AG20443 (cell line): Measurements from ENCODE around the gene CACNA1C.
"Not testable (repeated sequence)": the region's sequence is repeated elsewhere in the genome, so short reads cannot be mapped to it uniquely, and the experiment has no call there.

Experiments used
- DNase-seq: peaks from one replicate; pipeline ENCODE4 v3.0.0; 2012; ENCODE audit warnings: low spot score, mixed read lengths

The CACNA1C gene

GRCh38 chr12:2690348-2691005, 637.7 kb downstream of the CACNA1C start:
- no peak for DNase-seq

GRCh38 chr12:2691006-2691344, 638.2 kb downstream of the CACNA1C start:
- DNase-seq, result no peak

- no peak for DNase-seq
These were observed 638.7 kb downstream of the CACNA1C start for GRCh38 chr12:2691345-2692071.

- DNase-seq, result no peak
These were observed 639.3 kb downstream of the CACNA1C start for GRCh38 chr12:2692080-2692479.

GRCh38 chr12:2693244-2693860, 640.6 kb downstream of the CACNA1C start:
- DNase-seq, result no peak

- DNase-seq, result no peak
These were observed 641.3 kb downstream of the CACNA1C start for GRCh38 chr12:2693980-2694610.

- no peak for DNase-seq
These were observed 643.3 kb downstream of the CACNA1C start for GRCh38 chr12:2696136-2696535.

- DNase-seq, result no peak
These were observed 644.4 kb downstream of the CACNA1C start for GRCh38 chr12:2697057-2697800.

GRCh38 chr12:2698566-2698965, 645.8 kb downstream of the CACNA1C start:
- no peak for DNase-seq

- DNase-seq, result no peak
These were observed 657.9 kb downstream of the CACNA1C start for GRCh38 chr12:2710701-2711100.

- no peak for DNase-seq
These were observed 666.6 kb downstream of the CACNA1C start for GRCh38 chr12:2719392-2719791.

GRCh38 chr12:2722806-2723205, 670.0 kb downstream of the CACNA1C start:
- DNase-seq, result no peak

- DNase-seq, result no peak
These were observed 679.5 kb downstream of the CACNA1C start for GRCh38 chr12:2732290-2732689.

GRCh38 chr12:2733493-2734355, 680.9 kb downstream of the CACNA1C start:
- DNase-seq, result no peak

GRCh38 chr12:2735432-2735831, 682.6 kb downstream of the CACNA1C start:
- DNase-seq, result no peak

- no peak for DNase-seq
These were observed 685.0 kb downstream of the CACNA1C start for GRCh38 chr12:2737656-2738241.

GRCh38 chr12:2739069-2739468, 686.3 kb downstream of the CACNA1C start:
- no peak for DNase-seq

GRCh38 chr12:2739832-2740641, 687.2 kb downstream of the CACNA1C start:
- peak; percentile 53 for DNase-seq

GRCh38 chr12:2742037-2742436, 689.2 kb downstream of the CACNA1C start:
- not testable (repeated sequence) for DNase-seq

- DNase-seq, result no peak
These were observed 690.7 kb downstream of the CACNA1C start for GRCh38 chr12:2743478-2743877.
